NB4 (cell line): ENCODE results near the gene RICTOR.

ENCODE experiments used
- DNase-seq: peaks from one replicate; pipeline ENCODE4 v3.0.0; 2010; ENCODE audit warnings: low read depth
- H3K4me3 ChIP-seq: one replicate; pipeline ENCODE4 v1.5.1; 2011; ENCODE audit warnings: mild to moderate bottlenecking, low read depth, low read length, moderate library complexity
- MYC ChIP-seq: IDR thresholded peaks from 2 replicates; pipeline ENCODE4 v1.6.1; 2011; ENCODE audit warnings: low read depth, low read length
- POLR2A ChIP-seq: IDR thresholded peaks from 2 replicates; pipeline ENCODE4 v1.6.1; 2011; ENCODE audit warnings: mild to moderate bottlenecking; ENCODE audit not compliant: insufficient read length; ENCODE audit errors: extremely low read depth
- TF ChIP-seq, protein P1 (sequence below): IDR thresholded peaks from 2 replicates; pipeline ENCODE4 v1.6.1; 2011; ENCODE audit warnings: low read depth, low read length
- TF ChIP-seq, protein P2 (sequence below): IDR thresholded peaks from one replicate; pipeline ENCODE4 v1.5.1; 2012; ENCODE audit warnings: low read depth, low read length

RICTOR gene

DNA sequence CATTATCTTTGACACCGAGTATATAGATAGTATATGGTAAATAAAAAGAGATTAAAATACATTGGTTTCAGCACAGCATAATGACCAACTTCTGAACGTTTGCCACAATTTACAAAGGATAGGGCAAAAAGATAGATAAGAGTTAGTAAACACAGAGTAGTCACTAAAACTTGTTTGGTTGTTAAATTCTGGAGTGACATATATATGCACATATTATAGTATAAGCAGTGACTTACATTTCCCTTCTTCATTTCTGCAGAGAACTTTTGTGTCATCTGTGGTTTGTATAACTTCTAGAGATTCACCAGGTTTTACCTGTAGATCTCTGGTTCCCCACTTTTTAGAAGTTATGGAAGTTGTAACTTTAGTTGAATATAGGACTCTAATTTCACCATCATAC is 44.4 kb upstream of the RICTOR start:
- H3K4me3 ChIP-seq, result no peak overlapping the region
- TF ChIP-seq MYC, result no peak
- TF ChIP-seq, protein P1, sequence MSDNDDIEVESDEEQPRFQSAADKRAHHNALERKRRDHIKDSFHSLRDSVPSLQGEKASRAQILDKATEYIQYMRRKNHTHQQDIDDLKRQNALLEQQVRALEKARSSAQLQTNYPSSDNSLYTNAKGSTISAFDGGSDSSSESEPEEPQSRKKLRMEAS, result no peak
- TF ChIP-seq, protein P2, sequence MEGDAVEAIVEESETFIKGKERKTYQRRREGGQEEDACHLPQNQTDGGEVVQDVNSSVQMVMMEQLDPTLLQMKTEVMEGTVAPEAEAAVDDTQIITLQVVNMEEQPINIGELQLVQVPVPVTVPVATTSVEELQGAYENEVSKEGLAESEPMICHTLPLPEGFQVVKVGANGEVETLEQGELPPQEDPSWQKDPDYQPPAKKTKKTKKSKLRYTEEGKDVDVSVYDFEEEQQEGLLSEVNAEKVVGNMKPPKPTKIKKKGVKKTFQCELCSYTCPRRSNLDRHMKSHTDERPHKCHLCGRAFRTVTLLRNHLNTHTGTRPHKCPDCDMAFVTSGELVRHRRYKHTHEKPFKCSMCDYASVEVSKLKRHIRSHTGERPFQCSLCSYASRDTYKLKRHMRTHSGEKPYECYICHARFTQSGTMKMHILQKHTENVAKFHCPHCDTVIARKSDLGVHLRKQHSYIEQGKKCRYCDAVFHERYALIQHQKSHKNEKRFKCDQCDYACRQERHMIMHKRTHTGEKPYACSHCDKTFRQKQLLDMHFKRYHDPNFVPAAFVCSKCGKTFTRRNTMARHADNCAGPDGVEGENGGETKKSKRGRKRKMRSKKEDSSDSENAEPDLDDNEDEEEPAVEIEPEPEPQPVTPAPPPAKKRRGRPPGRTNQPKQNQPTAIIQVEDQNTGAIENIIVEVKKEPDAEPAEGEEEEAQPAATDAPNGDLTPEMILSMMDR, result no peak
- no peak for TF ChIP-seq POLR2A
- DNase-seq, result no peak

DNA sequence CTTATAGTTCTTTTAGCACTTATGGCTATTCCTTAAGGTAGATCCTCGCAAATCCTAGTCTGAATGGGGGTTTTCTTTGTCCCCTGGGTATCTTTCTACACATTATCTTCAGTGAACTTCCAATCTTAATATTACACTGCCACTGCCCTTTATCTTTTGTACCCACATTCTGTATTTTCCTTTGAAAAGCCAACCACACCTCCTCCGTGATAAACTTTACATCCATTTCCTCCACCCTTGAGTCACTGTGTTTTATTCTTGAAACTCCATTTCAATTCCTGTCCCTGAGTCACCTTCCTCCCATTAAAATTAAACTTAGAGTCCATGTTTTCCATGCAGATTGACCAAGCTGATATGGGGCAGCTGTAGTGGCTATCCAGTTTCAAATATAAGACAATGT is 43.2 kb upstream of the RICTOR start:
- no peak overlapping the region for H3K4me3 ChIP-seq
- TF ChIP-seq, protein P1, result no peak
- TF ChIP-seq POLR2A, result no peak
- TF ChIP-seq, protein P2, result no peak
- TF ChIP-seq MYC, result no peak
- DNase-seq, result no peak

DNA sequence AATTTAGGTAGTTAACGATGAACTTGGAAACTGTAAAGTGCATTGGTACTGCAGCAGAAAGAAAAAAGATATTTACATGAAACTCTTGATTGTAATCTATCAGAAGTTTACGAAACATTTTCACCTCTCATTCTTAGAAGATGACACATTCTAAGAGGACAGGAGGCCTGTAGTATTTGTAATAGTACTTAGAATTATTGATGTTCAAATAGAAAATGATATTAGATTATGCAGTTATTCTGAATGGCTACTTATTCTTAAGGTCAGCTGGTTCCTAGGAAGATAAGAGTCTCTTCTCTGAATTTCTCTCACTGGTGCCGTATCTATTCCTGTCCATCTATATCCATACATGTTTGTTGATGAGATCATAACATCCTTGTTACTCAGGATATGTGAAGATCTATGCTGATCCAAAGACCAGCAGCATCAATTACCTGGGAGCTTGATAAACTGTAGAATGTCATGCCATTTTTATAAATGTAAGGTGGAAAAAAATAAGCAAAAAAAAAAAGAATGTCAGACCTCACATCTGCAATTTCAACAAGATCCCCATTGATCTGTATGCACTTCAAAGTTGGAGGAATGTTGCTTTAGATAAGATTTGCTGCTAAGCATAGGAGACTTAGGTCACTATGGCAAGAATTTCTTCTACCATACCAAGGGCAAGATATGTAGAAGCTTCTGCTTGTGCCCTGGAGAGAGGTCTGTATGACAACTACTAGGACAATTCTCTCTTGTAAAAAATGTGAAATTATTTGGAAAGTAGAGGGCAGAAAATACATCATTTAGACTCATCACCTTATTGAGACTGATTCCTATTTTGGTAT is 42.4 kb upstream of the RICTOR start:
- TF ChIP-seq, protein P1, result no peak
- TF ChIP-seq, protein P2, result no peak
- no peak for DNase-seq
- H3K4me3 ChIP-seq, result no peak overlapping the region

DNA sequence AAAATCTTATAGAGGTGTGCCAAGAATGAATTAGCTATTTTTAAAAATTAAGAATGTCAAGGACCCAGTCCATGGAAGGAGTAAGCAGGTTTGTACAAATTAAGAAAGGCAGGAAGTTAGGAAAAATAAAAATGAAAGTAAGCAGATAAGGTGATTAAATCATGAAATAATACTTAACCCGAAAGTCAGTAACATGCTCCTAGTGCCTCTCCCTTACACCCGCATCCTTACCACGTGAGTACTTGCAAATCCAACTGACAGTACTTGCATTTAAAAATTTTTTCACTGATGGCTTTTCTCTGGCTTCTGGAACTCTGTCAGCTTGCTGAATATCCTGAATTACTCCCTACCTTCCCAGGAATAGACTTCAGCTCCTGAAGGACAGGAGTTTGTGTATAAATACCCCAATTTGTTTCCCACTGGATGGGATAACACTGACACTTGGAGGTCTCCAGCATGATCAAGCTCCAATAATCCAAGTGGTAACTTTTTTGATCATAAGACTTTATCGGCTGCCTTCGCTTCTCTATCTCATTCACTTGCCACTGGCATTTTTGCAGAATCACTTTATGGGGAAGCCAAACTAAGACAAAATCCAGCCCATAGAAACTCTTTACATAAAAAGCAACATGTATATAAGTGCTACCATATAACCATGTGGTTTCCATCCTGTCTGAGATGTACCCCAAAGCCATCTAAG is 41.6 kb upstream of the RICTOR start:
- no peak for DNase-seq
- H3K4me3 ChIP-seq, result no peak overlapping the region
- TF ChIP-seq, protein P2, result no peak
- TF ChIP-seq, protein P1, result no peak

DNA sequence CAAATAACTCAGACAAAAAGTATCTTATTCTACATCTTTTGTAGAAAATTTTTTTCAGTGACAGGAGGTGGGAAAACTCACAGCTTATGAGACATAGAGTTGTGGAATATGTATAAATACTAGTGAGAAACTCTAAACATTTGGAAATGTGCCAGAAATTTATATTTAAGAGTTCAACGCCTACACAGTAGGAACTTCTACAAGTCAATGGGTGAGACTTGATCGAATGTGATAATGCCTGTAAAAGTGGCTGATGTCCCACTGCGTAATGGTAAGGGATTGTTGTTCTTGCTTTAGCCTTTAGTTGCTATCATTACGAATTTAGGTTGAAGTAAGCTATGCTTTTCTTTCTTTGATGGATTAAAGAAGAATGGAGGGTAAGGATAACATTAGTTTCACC is 40.0 kb upstream of the RICTOR start:
- no peak overlapping the region for H3K4me3 ChIP-seq
- DNase-seq, result no peak
- no peak for TF ChIP-seq POLR2A
- TF ChIP-seq, protein P2, result no peak
- TF ChIP-seq, protein P1, result no peak
